Fibroblast of the aortic adventitia (primary cell): ENCODE results near the gene DENND5B. TPM values are rescaled to one million over a fixed set of nuclear protein-coding genes. Genes with fewer than 3 reads are reported as not detected.

Experiments used
- DNase-seq: peaks from one replicate; pipeline ENCODE4 v3.0.0-alpha.2; 2010; ENCODE audit warnings: low read depth
- H3K4me3 ChIP-seq: 2 replicates; pipeline ENCODE4 v1.5.1; 2011; ENCODE audit warnings: low read depth, mild to moderate bottlenecking, control low read depth, low read length, moderate library complexity
- total RNA-seq: library from RNA; depleted of rRNA; stranded (reverse); fragments of >200 nt; gene quantifications from 2 replicates; pipeline ENCODE4 v1.2.3, GENCODE V29; 2012; ENCODE audit warnings: low replicate concordance
- TF ChIP-seq, protein P1 (sequence below): IDR thresholded peaks from 2 replicates; pipeline ENCODE4 v1.5.1; 2011; ENCODE audit warnings: mild to moderate bottlenecking, low read length, control low read depth, inconsistent platforms; ENCODE audit not compliant: insufficient read depth

The DENND5B gene
- total RNA-seq, 1 donor: 19.2 TPM

DNA sequence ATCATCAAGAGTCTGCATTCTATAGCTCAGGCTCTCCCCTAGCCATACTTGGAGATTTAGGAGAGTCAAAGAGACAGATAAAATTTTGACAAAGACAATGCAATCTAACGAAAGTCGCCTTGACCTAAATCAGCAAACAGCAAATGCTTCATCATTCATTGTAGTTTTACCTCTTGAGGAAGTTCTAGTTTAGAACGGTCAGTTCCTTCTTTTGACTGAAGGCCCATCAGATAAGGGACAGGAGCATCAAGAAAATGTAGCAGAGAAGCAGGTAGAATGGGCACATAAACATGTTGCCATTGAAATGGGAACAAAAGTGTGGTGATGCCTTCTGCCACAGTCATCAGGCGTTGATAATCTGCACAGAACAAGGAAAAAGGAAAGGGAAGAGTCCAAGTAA lies 130.9 kb downstream of the DENND5B start:
- H3K4me3 ChIP-seq: no peak overlapping the region
- DNase-seq: no peak
- TF ChIP-seq, protein P1, sequence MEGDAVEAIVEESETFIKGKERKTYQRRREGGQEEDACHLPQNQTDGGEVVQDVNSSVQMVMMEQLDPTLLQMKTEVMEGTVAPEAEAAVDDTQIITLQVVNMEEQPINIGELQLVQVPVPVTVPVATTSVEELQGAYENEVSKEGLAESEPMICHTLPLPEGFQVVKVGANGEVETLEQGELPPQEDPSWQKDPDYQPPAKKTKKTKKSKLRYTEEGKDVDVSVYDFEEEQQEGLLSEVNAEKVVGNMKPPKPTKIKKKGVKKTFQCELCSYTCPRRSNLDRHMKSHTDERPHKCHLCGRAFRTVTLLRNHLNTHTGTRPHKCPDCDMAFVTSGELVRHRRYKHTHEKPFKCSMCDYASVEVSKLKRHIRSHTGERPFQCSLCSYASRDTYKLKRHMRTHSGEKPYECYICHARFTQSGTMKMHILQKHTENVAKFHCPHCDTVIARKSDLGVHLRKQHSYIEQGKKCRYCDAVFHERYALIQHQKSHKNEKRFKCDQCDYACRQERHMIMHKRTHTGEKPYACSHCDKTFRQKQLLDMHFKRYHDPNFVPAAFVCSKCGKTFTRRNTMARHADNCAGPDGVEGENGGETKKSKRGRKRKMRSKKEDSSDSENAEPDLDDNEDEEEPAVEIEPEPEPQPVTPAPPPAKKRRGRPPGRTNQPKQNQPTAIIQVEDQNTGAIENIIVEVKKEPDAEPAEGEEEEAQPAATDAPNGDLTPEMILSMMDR: no peak

DNA sequence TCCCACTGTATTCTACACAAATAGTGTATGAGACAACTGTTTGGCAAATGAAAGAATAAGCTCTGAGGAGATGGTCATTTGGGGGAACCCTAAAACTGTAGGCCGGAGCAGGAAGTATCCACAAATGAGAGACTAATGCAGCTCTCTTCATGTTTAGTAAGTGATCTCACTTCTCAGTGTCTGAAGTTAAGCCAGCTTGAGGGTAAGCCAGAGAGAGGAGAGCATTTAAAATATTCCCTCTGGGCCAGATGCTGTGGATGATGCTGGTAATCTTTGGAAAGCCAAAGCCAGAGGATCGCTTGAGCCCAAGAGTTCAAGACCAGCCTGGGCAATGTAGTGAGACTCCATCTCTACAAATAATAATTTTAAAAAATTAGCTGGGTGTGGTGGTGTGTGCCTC lies 134.4 kb downstream of the DENND5B start:
- DNase-seq: no peak
- no peak overlapping the region for H3K4me3 ChIP-seq
- TF ChIP-seq, protein P1: no peak

DNA sequence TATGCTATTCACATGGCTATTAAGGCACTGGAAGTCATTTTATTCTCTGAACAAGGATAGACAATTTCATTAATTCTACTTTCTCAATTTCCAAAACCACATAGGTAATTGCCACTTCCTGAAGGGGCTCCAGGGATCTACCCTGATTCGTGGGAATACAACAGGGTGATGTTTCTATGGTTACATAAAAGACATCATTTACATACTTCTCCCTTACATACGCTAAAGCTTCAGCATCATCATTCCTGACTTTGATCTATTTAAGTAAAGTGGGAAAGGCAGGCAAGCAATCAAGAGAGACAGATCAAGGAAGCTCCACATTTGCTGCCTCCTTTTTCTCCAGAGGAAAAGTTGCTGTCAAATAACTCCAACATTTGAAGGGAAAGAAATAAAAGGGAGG lies 146.2 kb downstream of the DENND5B start:
- TF ChIP-seq, protein P1: no peak
- no peak for DNase-seq
- H3K4me3 ChIP-seq: no peak overlapping the region

DNA sequence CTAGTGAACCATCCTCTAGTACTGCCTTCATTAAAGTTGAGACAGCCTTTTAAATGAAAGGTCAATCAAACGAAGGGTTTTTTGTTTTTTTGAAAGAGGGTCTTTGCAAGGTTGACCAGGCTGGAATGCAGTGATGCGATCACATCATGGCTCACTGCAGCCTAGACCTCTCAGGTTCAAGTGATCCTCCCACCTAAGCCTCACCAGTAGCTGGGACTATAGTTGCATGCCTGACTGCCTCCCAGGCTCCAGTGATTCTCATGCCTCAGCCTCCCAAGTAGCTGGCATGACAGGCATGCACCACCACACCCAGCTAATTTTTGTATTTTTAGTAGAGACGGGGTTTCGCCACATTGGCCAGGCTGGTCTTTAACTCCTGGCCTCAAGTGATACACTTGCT lies 150.3 kb downstream of the DENND5B start:
- no peak for DNase-seq
- no peak overlapping the region for H3K4me3 ChIP-seq
- TF ChIP-seq, protein P1: no peak

DNA sequence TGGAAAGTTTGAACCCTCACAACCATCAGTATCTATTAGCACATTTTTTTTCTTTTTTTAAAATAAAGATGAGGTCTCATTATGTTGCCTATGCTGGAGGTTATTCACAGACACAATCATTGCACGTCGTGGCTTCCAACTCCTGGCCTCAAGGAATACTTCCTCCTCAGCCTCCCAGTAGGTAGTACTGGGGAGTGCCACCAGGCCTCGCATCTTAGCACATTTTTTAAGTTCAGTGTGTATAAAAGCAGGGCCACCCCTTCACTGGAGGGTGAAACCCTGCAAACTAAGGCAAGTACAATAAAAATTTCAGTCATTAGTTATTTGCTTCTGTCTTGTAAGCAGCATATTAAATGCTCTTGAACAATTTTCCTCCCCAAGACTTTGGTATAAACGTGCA lies 150.8 kb downstream of the DENND5B start:
- DNase-seq: no peak
- H3K4me3 ChIP-seq: no peak overlapping the region
- TF ChIP-seq, protein P1: no peak

DNA sequence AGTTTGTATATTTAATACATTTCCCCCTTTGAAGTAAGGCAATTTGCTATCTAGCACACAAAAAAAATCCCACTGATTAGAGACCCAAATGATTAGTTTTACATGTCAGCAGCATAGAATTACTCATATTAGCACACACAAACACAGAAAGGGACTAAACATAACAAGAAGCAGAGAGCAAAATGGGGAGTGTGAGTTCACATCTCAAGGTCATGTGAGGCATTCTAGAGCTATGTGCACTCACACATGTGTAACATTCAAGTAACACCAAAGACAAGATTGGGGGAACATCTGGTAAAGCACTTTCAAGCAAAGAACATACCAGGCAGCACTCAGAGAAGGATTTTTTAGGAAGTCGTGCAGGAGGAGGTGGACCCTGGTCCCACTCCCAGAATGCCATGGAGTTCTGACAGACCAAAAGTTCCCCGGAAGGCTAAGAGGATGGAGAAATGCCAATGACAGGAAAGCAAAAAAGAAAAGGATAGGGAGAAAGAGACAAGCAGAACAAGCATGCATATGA lies 159.2 kb downstream of the DENND5B start:
- TF ChIP-seq, protein P1: no peak
- H3K4me3 ChIP-seq: no peak overlapping the region
- peak; percentile 19 for DNase-seq

DNA sequence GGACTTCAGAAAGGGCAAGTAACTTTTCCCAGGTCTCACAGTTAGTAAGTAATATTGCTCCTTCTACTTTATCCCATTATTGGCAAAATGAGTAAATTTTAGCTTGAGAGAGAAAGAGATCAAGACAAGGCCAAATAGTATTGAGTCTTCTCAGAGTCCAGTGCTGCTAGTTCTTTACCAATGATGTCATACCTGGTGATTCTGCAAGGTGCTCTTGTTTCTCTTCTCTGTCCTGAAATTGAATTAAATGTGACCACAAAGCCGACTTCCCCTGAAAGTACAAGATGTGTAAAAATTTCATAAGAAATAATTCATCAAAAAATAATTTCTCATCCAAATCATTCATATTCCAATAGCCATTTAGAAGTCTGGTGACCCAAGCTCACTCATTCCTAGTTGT lies 167.5 kb downstream of the DENND5B start:
- TF ChIP-seq, protein P1: no peak
- DNase-seq: no peak
- H3K4me3 ChIP-seq: no peak overlapping the region
